ENCODE results near the gene CYB5R4.
A peak's percentile ranks its signal among the peaks of the same experiment; 100 is the strongest.

CYB5R4 gene

DNA sequence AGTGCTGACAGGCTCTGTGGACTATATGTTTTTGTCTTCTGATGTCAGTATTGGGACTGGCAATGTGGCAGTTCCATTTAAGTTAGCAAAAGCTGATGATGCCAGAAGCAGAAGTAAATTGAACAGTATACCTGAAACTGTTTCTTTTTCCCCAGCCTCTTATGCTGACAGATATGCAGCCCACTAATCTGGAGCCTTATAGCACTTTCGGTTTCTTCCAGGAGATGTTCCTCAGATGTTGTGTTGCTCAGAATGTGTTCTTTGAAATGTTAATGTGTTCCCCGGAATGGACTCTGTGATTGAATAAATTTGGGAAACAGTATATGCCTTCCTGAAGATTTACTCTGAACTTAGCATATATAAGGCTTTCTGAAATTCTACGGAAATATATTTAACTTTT is 93.3 kb downstream of the CYB5R4 start:
- peaks cover 21% of the 10 kb centered on the region for H3K36me3 Mint-ChIP-seq (ENCODE audit: low read depth)
- H3K4me3 Mint-ChIP-seq: no peak overlapping the region
- TF ChIP-seq, protein P1, sequence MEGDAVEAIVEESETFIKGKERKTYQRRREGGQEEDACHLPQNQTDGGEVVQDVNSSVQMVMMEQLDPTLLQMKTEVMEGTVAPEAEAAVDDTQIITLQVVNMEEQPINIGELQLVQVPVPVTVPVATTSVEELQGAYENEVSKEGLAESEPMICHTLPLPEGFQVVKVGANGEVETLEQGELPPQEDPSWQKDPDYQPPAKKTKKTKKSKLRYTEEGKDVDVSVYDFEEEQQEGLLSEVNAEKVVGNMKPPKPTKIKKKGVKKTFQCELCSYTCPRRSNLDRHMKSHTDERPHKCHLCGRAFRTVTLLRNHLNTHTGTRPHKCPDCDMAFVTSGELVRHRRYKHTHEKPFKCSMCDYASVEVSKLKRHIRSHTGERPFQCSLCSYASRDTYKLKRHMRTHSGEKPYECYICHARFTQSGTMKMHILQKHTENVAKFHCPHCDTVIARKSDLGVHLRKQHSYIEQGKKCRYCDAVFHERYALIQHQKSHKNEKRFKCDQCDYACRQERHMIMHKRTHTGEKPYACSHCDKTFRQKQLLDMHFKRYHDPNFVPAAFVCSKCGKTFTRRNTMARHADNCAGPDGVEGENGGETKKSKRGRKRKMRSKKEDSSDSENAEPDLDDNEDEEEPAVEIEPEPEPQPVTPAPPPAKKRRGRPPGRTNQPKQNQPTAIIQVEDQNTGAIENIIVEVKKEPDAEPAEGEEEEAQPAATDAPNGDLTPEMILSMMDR (IDR thresholded peaks at IDR 0.05): no peak
- peaks cover 12% of the 10 kb centered on the region for H3K4me1 Mint-ChIP-seq
- H3K27ac Mint-ChIP-seq: no peak overlapping the region
- H3K27me3 Mint-ChIP-seq (ENCODE audit: low read depth, poor library complexity): peaks cover 3% of the 10 kb centered on the region
- DNase-seq: no peak
- peaks cover 9% of the 10 kb centered on the region for H3K9me3 Mint-ChIP-seq

DNA sequence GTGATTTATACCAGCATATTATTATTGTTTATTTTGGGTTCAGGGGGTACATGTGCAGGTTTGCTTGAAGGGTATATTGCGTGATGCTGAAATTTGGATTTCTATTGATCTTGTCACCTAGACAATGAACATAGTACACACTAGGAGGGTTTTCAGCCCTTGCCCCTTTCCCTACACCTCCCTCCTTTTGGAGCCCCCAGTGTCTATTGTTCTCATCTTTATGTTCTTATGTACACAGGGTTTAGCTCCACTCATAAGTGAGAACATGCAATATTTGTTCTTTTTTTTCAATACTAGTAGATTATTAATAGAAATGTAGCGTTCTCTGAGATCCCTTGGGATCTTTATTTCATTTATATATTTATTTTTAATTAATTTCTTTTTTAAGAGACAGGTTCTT is 94.9 kb downstream of the CYB5R4 start:
- Mint-ChIP-seq H3K4me3 (no peak overlapping the region), H3K36me3 (ENCODE audit: low read depth) (peaks cover 16% of the 10 kb centered on the region), H3K27me3 (ENCODE audit: low read depth, poor library complexity) (peaks cover 3% of the 10 kb centered on the region), H3K27ac (peak overlapping the region; percentile 45), H3K9me3 (no peaks in the 10 kb centered on the region), H3K4me1 (peaks cover 6% of the 10 kb centered on the region)
- TF ChIP-seq, protein P1 (IDR thresholded peaks at IDR 0.05): no peak
- DNase-seq: no peak

DNA sequence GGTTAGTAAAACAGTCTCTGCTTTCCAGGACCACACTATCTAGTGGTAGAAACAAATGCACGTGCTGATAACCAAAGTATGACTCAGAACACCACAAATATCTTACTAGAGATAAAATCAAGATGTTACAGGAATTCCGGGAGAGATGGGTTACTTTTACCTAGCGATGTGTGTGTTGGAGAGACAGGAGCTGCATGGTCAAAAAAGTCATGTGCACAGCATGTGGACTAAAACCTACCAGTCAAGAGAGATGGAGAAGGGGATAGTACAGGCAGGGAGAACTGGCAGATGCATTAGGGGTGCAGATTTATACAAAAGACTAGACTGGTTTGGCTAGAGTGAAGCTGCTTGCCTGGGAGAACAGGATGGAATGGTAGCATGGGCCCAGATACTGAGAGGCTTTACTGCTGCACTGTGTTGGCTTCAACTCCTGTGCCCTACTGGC is 98.8 kb downstream of the CYB5R4 start:
- TF ChIP-seq, protein P1 (IDR thresholded peaks at IDR 0.05): no peak
- no peak for DNase-seq
- Mint-ChIP-seq H3K27ac (no peak overlapping the region), H3K27me3 (ENCODE audit: low read depth, poor library complexity) (peaks cover 3% of the 10 kb centered on the region), H3K9me3 (no peaks in the 10 kb centered on the region), H3K4me1 (peaks cover 5% of the 10 kb centered on the region), H3K36me3 (ENCODE audit: low read depth) (peaks cover 36% of the 10 kb centered on the region), H3K4me3 (no peak overlapping the region)

DNA sequence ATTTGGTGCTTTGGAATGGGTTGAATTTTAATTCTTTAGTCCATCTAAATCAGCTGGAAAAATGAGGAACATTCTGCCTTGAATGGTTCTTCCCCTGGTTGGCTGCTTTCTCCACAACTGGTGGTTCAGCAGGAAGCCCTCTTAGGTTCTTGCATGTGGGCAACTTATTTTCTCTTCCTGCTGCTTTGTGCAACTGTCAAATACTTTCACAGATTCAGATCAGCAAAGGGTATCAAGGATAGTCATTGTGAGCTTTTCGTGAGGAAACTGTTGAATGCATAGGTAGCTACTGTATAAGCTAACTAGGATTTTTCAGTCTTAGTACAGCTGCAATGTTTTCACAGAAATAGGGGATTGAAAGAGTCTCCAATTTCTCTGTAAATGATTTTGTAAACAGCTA is 101.2 kb downstream of the CYB5R4 start:
- Mint-ChIP-seq H3K27me3 (ENCODE audit: low read depth, poor library complexity) (peaks cover 3% of the 10 kb centered on the region), H3K36me3 (ENCODE audit: low read depth) (peaks cover 55% of the 10 kb centered on the region), H3K4me3 (no peak overlapping the region), H3K27ac (no peak overlapping the region), H3K4me1 (no peaks in the 10 kb centered on the region), H3K9me3 (peaks cover 19% of the 10 kb centered on the region)
- no peak for DNase-seq
- TF ChIP-seq, protein P1 (IDR thresholded peaks at IDR 0.05): no peak

DNA sequence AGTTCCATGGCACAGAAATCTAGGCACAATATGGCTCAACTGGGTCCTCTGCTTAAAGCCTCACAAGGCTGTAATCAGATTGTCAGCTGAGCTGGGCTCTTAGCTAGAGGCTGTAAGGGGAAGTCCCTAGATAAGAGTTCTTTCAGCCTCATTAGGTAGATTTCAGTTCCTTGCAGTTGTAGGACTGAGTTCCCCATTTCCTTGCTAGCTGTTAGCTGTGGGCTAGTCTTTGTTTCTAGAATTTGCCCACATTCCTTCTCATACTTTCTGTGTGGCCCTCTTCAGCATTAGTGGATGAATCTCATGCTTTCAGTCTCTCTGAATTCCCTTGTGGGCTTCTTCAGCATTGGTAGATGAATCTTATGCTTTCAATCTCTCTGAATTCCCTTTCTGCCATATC is 103.1 kb downstream of the CYB5R4 start:
- Mint-ChIP-seq H3K27ac (no peak overlapping the region), H3K4me3 (no peak overlapping the region), H3K36me3 (ENCODE audit: low read depth) (peaks cover 60% of the 10 kb centered on the region)

DNA sequence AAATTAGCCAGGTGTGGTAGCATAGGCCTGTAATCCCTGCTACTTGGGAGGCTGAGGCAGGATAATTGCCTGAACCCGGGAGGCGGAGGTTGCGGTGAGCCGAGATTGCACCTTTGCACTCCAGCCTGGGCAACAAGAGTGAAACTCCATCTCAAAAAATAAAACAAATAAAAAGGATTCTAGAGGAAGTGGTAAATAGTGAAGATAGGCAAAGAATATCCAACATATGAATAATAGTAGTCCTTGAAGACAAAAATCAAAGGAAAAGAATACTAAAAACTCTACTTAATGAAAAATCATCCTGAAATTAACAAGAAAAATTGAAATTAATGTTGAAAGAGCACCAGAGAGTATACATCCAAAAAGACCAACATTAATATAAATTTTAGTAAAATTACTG is 107.0 kb downstream of the CYB5R4 start:
- Mint-ChIP-seq H3K27ac (no peak overlapping the region), H3K9me3 (peaks cover 55% of the 10 kb centered on the region), H3K27me3 (ENCODE audit: low read depth, poor library complexity) (no peaks in the 10 kb centered on the region), H3K4me3 (no peak overlapping the region), H3K36me3 (ENCODE audit: low read depth) (peaks cover 65% of the 10 kb centered on the region), H3K4me1 (no peaks in the 10 kb centered on the region)
- no peak for DNase-seq
- TF ChIP-seq, protein P1 (IDR thresholded peaks at IDR 0.05): no peak

More for the DNA sequence above, 103.1 kb downstream of the CYB5R4 start:
- TF ChIP-seq, protein P1 (IDR thresholded peaks at IDR 0.05): no peak
- Mint-ChIP-seq H3K9me3 (peaks cover 36% of the 10 kb centered on the region), H3K4me1 (no peaks in the 10 kb centered on the region), H3K27me3 (ENCODE audit: low read depth, poor library complexity) (no peaks in the 10 kb centered on the region)
- no peak for DNase-seq
